Measurements from ENCODE around the gene LPIN3.

DNA sequence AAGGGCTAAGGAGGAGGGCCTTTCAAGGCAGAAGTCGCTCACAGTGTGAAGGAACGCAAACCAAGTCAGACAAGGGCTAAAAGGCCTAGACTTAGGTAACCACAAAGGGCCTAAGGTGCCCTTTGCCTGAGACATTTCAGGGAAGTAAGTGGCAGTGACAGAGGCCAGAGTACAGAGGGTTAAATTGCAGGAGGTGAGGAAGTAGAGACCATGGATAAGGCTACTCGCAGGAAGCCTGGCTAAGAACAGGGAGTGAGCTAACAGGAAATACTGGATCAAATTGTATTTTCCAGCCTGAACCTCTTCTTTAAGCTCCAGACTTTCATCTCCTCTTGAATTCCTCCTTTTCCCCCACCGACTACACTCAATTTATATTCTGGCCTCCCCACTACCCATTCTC is 39.7 kb upstream of the LPIN3 start:
- TF ChIP-seq CTCF (IDR thresholded peaks at IDR 0.05; ENCODE audit: low read length) (no peak), EZH2 (optimal IDR thresholded peaks at IDR 0.05; ENCODE audit: low read depth, low read length) (no peak), EZH2phosphoT487 (IDR thresholded peaks at IDR 0.05; ENCODE audit: low read length) (no peak)
